ENCODE results near the gene C12orf43.
"Not testable (repeated sequence)": the region's sequence is repeated elsewhere in the genome, so short reads cannot be mapped to it uniquely, and the experiment has no call there.

The C12orf43 gene, protein sequence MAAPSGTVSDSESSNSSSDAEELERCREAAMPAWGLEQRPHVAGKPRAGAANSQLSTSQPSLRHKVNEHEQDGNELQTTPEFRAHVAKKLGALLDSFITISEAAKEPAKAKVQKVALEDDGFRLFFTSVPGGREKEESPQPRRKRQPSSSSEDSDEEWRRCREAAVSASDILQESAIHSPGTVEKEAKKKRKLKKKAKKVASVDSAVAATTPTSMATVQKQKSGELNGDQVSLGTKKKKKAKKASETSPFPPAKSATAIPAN

GRCh38 chr12:121015825-121016766 lies at the start of gene C12orf43:
TSS of gene C12orf43 (minus strand) at chr12:121016487. CDS start at chr12:121016474, 13 bp downstream.
- DNase-seq (ENCODE audit: insufficient read length, low spot score) (peak; percentile 56), FAIRE-seq (no peak)
- no peak for TF ChIP-seq CTCF (IDR thresholded peaks at IDR 0.05; ENCODE audit: insufficient read depth, missing control alignments)

- no peak for FAIRE-seq
- no peak for DNase-seq (ENCODE audit: insufficient read length, low spot score)
- TF ChIP-seq CTCF (IDR thresholded peaks at IDR 0.05; ENCODE audit: insufficient read depth, missing control alignments) = no peak
Measured at GRCh38 chr12:121065345-121065744, 49.1 kb upstream of the C12orf43 start.

DNA sequence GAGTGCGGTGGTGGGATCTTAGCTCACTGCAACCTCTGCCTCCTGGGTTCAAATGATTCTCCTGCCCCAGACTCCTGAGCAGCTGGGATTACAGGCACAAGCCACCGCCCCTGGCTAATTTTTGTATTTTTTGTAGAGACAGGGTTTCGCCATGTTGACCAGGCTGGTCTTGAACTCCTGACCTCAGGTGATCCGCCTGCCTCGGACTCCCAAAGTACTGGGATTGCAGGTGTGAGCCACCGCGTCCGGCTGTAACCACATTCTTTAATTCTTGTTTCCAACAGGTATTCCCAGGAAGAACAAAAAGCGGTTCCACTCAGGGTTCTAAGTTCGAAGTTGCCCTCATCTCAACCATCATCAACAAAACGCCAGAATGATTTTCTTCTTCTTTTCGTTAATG lies 48.3 kb upstream of the C12orf43 start:
- not testable (repeated sequence) for FAIRE-seq

GRCh38 chr12:121064116-121064515 lies 47.8 kb upstream of the C12orf43 start:
- no peak for FAIRE-seq
- no peak for TF ChIP-seq CTCF (IDR thresholded peaks at IDR 0.05; ENCODE audit: insufficient read depth, missing control alignments)

More for the DNA sequence above, 48.3 kb upstream of the C12orf43 start:
- DNase-seq (ENCODE audit: insufficient read length, low spot score) = not testable (repeated sequence)

GRCh38 chr12:121062391-121063045 lies 46.2 kb upstream of the C12orf43 start:
- no peak for FAIRE-seq
- no peak for DNase-seq (ENCODE audit: insufficient read length, low spot score)
- TF ChIP-seq CTCF (IDR thresholded peaks at IDR 0.05; ENCODE audit: insufficient read depth, missing control alignments) = no peak

More at GRCh38 chr12:121064116-121064515, 47.8 kb upstream of the C12orf43 start:
- no peak for DNase-seq (ENCODE audit: insufficient read length, low spot score)

DNA sequence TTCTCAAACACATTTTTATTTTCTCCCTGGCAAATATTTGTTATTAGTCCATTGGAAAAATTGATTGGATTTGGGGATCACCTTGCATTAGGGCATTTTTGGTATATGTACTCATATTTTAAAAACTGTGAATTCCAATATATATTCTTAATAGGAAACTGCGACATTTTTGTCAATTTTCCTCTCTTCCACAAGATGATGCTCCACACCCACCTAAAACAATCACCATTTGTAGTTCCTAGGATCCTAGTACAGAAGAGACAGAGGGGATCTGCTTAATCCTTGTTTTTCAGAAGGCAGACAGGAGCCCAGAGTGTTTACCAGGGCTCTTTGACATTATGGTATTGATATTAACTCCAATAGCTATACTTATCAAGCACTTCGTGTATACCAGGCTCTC lies 45.5 kb upstream of the C12orf43 start:
- DNase-seq (ENCODE audit: insufficient read length, low spot score) = no peak
- no peak for FAIRE-seq
- TF ChIP-seq CTCF (IDR thresholded peaks at IDR 0.05; ENCODE audit: insufficient read depth, missing control alignments) = peak; percentile 24
